Lower leg skin (tissue), 3 donors: Measurements from ENCODE around the gene AK8.

Source experiments
- CTCF ChIP-seq, 3 donors: fragments of 450-650 bp; IDR thresholded peaks; one replicate each; pipeline ENCODE4 v1.5.1; 2016; ENCODE audit warnings: antibody characterized with exemption in 3 of 3, mild to moderate bottlenecking in 3 of 3, moderate library complexity in 2 of 3
- POLR2A ChIP-seq, 2 donors: fragments of 450-650 bp; IDR thresholded peaks; one replicate each; pipeline ENCODE4 v1.6.1; 2016 to 2017; ENCODE audit warnings: antibody characterized with exemption in 2 of 2, mild to moderate bottlenecking in 1 of 2, moderate library complexity in 1 of 2

- TF ChIP-seq POLR2A (IDR thresholded peaks at IDR 0.05) (no peak), CTCF (IDR thresholded peaks at IDR 0.05) (no peak)
Measured at GRCh38 chr9:132755096-132755495, 123.0 kb downstream of the AK8 start.
